ENCODE measurements around the gene ITGB3BP.

GRCh38 chr1:63534406-63534805 lies 11.4 kb upstream of the ITGB3BP start:
- TF ChIP-seq CTCF (IDR thresholded peaks at IDR 0.05; ENCODE audit: poor library complexity) (no peak), EZH2 (IDR thresholded peaks at IDR 0.05; ENCODE audit: borderline replicate concordance) (no peak), EZH2phosphoT487 (IDR thresholded peaks at IDR 0.05; ENCODE audit: low read depth, severe bottlenecking, unreplicated experiment) (no peak)
